GM12891 (cell line): ENCODE results near the gene SAMSN1.

Source experiments
- DNase-seq: peaks from one replicate; pipeline ENCODE4 v3.0.0; 2011; ENCODE audit warnings: low spot score; ENCODE audit not compliant: insufficient read length
- FAIRE-seq: peaks from 2 replicates; lab custom pipeline; 2011; peaks lifted over from hg19 to GRCh38; lab: Jason Lieb, UNC
- PAX5 ChIP-seq: IDR thresholded peaks from 2 replicates; pipeline ENCODE4 v1.6.1; 2011; ENCODE audit warnings: low read length, moderate library complexity, mild to moderate bottlenecking; ENCODE audit not compliant: insufficient read depth, severe bottlenecking
- POLR2A ChIP-seq: IDR thresholded peaks from 2 replicates; pipeline ENCODE4 v1.6.1; 2011; ENCODE audit warnings: low read depth, low read length, control low read depth
- POLR2AphosphoS5 ChIP-seq: IDR thresholded peaks from 2 replicates; pipeline ENCODE4 v1.6.1; 2011; ENCODE audit warnings: low read depth, low read length, control low read depth
- POU2F2 ChIP-seq: IDR thresholded peaks from 2 replicates; pipeline ENCODE4 v1.6.1; 2011; ENCODE audit warnings: low read depth, mild to moderate bottlenecking, control low read depth, low read length, moderate library complexity
- SPI1 ChIP-seq: IDR thresholded peaks from 2 replicates; pipeline ENCODE4 v1.6.1; 2011; ENCODE audit warnings: low read depth, low read length, control low read depth
- TAF1 ChIP-seq: IDR thresholded peaks from 2 replicates; pipeline ENCODE4 v1.6.1; 2011; ENCODE audit warnings: low read depth, low read length, control low read depth

SAMSN1 gene

GRCh38 chr21:14584357-14585095, 38.4 kb upstream of the SAMSN1 start:
- FAIRE-seq (peak; percentile 45), DNase-seq (no peak)
- TF ChIP-seq TAF1 = no peak
- no peak for TF ChIP-seq POLR2A

DNA sequence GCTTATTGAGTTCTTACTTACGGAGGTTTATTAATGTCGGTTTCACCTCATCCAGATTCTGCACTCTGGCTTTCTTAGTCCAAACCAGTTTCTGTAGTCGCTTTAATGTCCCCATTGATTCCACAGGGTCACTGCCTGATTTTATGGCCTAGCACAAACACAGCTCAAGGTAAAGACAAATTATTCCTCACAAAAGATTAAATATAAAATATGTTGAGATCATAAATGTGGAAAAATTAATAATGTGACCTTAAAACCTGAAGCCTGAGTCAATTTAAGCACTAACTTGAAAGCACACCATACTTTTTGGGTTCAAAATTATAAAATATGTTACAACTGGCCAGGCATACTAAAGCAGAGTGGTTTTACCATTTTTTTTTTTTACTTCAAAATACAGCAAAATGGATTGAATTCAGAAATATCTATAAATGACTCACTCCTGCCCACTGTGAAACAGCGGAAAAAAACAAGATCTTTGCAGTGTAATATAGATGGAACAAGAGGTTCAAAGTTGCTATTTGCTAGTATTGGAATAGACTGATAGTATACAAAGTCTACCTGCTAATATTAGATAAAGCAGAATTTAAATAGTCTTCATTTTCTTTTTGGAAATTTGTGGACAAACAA, 37.6 kb upstream of the SAMSN1 start:
- DNase-seq (no peak), FAIRE-seq (no peak)
- TF ChIP-seq TAF1 (no peak), POU2F2 (no peak), PAX5 (no peak), POLR2AphosphoS5 (no peak), SPI1 (no peak), POLR2A (no peak)

GRCh38 chr21:14582934-14583628, 37.0 kb upstream of the SAMSN1 start:
- no peak for FAIRE-seq
- TF ChIP-seq POLR2AphosphoS5 = no peak
- TF ChIP-seq TAF1 = no peak
- no peak for TF ChIP-seq PAX5
- no peak for DNase-seq

GRCh38 chr21:14581902-14582457, 35.9 kb upstream of the SAMSN1 start:
- FAIRE-seq (no peak), DNase-seq (no peak)
- TF ChIP-seq TAF1 (no peak), POU2F2 (no peak), POLR2A (no peak), PAX5 (no peak), SPI1 (no peak), POLR2AphosphoS5 (no peak)

- no peak for TF ChIP-seq POLR2AphosphoS5
- TF ChIP-seq PAX5 = no peak
- no peak for TF ChIP-seq SPI1
- no peak for TF ChIP-seq POLR2A
- TF ChIP-seq TAF1 = no peak
- TF ChIP-seq POU2F2 = no peak
- no peak for FAIRE-seq
These were observed 27.1 kb upstream of the SAMSN1 start for GRCh38 chr21:14573244-14573643.

DNA sequence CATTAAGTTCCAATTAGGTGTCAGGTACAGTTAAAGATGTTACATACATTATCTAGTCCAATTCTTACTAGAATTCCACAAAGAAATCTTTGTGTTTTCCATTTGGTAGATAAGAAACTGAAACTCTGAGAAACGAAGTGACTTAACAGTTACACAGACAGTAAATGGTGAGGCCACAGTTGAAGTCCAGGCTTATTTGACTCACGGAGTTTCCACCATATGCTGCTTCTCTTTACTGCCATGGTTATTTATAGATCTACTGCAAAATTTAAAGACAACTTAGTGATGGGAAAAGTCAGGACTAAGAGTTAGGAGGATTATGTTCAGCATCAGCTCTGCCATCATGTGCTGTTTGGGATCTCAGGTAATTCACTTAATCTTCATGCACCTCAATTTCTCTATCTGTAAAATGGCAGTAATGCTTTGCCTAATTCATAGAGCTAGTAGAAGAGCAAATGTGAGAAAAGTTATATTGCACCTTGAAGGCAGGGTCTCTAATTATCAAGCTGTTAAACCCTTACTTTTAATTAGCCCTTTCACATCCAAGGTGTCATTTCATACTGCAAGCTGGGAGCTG, 26.2 kb upstream of the SAMSN1 start:
- TF ChIP-seq POU2F2 (no peak), POLR2A (no peak), SPI1 (no peak), TAF1 (no peak)
- DNase-seq (no peak), FAIRE-seq (no peak)

More at GRCh38 chr21:14573244-14573643, 27.1 kb upstream of the SAMSN1 start:
- DNase-seq = no peak

DNA sequence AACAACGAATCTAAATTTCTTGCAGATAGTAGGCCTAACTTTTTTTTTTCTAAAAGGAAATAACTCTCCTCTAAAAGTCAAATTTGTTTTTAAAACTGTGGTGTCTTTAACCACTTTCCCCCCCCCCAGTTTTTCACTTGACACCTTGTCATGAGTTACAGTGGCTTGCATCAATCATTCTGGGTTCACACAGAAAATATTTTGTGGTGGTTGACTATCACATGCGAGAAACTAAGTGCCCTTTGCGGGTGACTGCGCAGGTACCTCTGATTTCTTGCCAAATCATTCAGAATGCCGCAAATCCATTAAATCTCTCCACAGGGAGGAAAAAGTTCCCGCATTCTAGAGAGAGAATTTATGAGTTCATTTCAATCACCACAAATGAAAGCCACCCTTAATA, 23.8 kb upstream of the SAMSN1 start:
- FAIRE-seq (no peak), DNase-seq (no peak)
- TF ChIP-seq POLR2A (no peak), TAF1 (no peak), SPI1 (no peak)

GRCh38 chr21:14569026-14569621, 23.0 kb upstream of the SAMSN1 start:
- no peak for FAIRE-seq
- TF ChIP-seq PAX5 (no peak), SPI1 (no peak), TAF1 (no peak)
- no peak for DNase-seq

DNA sequence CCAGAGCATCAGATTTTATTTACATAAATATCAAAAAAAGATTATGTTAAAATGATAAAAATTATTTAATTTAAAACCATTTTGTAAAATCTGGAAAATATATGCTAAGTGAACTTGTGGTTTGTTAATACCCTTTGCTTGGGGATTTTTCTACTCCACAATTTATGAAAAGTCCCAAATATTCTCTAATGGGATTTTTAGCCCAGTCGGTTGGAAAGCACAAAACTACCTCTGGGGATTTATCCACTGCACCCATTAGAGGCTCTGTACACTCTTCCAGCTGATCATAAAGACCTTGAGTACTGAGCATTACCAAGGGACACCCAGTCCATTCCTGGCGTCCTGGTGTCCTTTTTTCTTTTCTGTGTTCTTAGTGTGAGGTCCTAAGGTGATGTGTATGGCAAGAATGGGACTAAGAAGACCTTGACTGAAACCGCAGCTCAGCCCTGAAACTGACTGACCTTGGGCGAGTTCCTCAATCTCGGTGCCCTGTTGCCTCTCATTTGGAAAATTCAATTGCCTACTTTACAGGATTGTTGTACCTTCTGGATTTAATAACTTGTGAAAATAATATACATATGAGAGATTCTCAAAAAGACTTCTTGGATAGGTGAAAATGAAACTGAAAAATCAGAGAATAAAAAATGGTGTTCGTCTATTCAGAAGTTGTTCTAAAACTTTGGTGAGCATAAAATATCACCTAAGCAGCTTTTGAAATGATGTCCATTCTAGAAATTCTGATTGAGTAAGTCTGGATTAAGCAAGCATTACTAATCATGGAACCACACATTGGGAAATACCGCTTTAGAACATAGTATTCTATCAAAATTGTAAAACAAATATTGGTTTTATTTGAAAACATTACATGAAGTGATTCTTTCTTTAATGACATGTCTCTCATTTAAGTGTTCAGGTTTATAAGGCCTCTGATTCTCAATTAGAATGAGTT, 21.5 kb upstream of the SAMSN1 start:
- no peak for DNase-seq
- FAIRE-seq = peak; percentile 66
- peak; percentile 85 for TF ChIP-seq SPI1
- no peak for TF ChIP-seq TAF1
